Measurements from ENCODE around the gene AMN. TPM values are rescaled to one million over a fixed set of nuclear protein-coding genes. Genes with fewer than 3 reads are reported as not detected.

AMN gene
- total RNA-seq, 3 donors from 2014 or later: 128 to 486 (median 198) TPM

DNA sequence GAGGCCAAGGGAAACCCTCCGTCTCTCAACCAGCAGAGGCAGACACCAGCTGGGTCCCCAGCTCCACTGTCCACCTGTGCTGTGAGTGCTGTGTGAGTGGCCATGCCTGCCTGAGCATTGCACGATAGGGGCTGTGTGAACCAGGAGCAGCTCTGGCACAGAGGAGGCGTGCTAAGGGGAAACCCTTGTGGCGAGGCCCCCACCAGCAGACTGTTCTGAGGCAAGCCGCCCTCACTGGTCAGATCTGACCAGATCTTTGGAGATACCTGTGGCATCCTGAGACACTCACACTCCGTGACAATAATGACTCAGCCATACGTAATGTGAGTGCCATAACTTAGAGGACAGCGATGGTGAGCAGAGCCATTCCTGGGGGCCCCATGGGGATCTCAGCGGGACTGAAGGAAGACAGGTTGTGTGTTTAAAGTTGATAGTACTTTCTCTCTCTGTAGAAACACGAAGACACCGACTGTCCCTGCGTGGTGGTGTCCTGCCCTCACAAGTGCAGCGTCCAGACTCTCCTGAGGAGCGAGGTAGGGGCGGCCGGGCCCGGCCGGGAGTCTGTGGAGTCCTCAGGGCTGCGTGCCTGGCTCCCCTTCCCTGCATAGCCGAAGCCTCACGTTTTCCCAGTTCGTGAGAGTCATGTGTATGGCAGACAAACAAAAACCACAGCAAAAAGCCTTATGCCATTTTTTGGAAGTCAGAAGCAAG is 36.6 kb upstream of the AMN start:
- H3K4me3 ChIP-seq: no peak overlapping the region
- intact Hi-C loops (cut with DNase I, micrococcal nuclease): no loop called here
- TF ChIP-seq, protein P1, sequence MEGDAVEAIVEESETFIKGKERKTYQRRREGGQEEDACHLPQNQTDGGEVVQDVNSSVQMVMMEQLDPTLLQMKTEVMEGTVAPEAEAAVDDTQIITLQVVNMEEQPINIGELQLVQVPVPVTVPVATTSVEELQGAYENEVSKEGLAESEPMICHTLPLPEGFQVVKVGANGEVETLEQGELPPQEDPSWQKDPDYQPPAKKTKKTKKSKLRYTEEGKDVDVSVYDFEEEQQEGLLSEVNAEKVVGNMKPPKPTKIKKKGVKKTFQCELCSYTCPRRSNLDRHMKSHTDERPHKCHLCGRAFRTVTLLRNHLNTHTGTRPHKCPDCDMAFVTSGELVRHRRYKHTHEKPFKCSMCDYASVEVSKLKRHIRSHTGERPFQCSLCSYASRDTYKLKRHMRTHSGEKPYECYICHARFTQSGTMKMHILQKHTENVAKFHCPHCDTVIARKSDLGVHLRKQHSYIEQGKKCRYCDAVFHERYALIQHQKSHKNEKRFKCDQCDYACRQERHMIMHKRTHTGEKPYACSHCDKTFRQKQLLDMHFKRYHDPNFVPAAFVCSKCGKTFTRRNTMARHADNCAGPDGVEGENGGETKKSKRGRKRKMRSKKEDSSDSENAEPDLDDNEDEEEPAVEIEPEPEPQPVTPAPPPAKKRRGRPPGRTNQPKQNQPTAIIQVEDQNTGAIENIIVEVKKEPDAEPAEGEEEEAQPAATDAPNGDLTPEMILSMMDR (IDR thresholded peaks at IDR 0.05): no peak
- DNase-seq (no peak), ATAC-seq (no peak)
- H3K36me3 ChIP-seq (ENCODE audit: low read depth): no peaks in the 10 kb centered on the region
- H3K9me3 ChIP-seq: no peaks in the 10 kb centered on the region
- H3K4me1 ChIP-seq (ENCODE audit: low read depth): no peaks in the 10 kb centered on the region

DNA sequence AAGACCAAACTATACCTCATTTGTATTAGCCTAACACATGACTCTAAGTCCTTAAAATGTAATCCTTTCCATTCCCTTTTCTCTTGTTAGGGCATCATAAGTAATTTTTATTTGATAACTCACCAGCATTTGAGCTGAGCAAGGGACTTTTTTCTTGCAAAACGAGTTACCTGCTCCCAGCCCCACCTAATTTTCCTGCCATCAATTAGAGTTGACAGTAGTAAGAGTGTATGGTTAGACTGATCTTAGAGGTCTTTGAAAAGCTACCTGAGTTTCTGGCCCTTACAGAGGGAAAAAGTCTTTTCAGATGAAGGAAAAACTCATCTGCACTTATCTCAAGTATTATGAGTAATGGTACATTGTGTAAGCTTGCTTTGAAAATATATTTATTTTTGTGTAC is 33.7 kb upstream of the AMN start:
- no peaks in the 10 kb centered on the region for H3K9me3 ChIP-seq
- H3K4me1 ChIP-seq (ENCODE audit: low read depth): no peaks in the 10 kb centered on the region
- no peak overlapping the region for H3K4me3 ChIP-seq
- no peak for DNase-seq
- no peak for ATAC-seq
- intact Hi-C loops (cut with DNase I, micrococcal nuclease): no loop called here
- TF ChIP-seq, protein P1 (IDR thresholded peaks at IDR 0.05): no peak
- H3K36me3 ChIP-seq (ENCODE audit: low read depth): no peaks in the 10 kb centered on the region

DNA sequence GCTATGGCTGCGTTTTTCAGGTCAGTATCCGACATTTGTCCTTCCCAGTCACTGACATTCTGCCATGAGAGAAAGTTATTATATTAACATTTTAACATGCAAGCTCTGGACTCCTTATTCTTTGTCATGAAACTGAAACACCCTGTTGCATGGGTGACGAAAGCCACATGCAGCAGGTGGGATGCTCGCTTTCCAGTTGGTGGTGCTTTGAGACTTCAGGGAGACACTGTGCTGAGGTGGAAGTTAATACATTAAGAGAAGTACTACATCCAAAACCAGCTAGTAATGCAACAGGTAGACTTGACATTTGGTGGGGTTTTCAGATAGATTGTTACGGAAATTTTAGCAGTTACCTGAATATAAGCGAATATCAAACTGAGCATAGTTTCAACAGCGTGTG is 32.8 kb upstream of the AMN start:
- DNase-seq: no peak
- TF ChIP-seq, protein P1 (IDR thresholded peaks at IDR 0.05): no peak
- H3K4me3 ChIP-seq: no peak overlapping the region
- H3K4me1 ChIP-seq (ENCODE audit: low read depth): no peaks in the 10 kb centered on the region
- H3K9me3 ChIP-seq: no peaks in the 10 kb centered on the region
- H3K36me3 ChIP-seq (ENCODE audit: low read depth): no peaks in the 10 kb centered on the region
- intact Hi-C loops (cut with DNase I, micrococcal nuclease): no loop called here
- ATAC-seq: no peak

DNA sequence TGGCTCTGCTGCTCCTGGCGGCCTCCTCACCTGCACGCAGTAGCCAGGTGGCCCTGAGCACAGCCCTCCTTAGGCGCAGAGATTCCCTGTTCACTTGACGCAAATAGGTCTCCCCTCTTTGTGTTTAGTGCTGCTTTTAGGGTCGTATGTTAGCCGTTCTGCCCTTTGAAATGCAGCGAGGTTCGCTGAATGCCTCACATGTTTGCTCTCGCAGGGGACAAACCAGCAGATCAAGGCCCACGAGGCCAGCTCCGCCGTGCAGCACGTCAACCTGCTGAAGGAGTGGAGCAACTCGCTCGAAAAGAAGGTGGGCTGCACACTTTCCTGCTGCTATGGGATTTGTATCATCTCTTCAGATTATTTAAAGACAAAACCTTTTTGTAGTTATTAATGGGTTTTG is 31.4 kb upstream of the AMN start:
- DNase-seq (no peak), ATAC-seq (no peak)
- intact Hi-C loops (cut with DNase I, micrococcal nuclease): no loop called here
- no peaks in the 10 kb centered on the region for H3K9me3 ChIP-seq
- TF ChIP-seq, protein P1 (IDR thresholded peaks at IDR 0.05): no peak
- H3K36me3 ChIP-seq (ENCODE audit: low read depth): no peaks in the 10 kb centered on the region
- no peak overlapping the region for H3K4me3 ChIP-seq
- H3K4me1 ChIP-seq (ENCODE audit: low read depth): no peaks in the 10 kb centered on the region

DNA sequence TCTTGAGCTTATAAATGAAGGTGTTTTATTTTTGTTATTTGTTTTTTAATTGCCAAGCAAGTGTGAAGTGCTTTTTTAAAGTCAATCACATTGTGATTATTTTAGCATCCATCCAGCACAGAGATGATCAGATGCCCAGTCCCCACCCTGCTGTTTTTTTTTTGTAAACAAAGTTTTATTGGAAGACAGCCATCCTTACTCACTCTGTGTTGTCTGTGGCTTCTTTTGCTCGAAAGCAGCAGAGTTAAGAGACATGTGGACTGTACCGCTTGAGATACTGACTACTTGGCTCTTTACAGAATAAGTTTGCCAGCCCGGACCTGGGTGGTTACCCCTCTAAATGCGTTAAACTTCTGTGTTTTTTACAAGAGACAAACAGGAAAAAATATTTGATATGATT is 30.9 kb upstream of the AMN start:
- no peak for ATAC-seq

More for the DNA sequence above, 30.9 kb upstream of the AMN start:
- intact Hi-C loops (cut with DNase I, micrococcal nuclease): no loop called here
- H3K36me3 ChIP-seq (ENCODE audit: low read depth): no peaks in the 10 kb centered on the region
- H3K4me1 ChIP-seq (ENCODE audit: low read depth): no peaks in the 10 kb centered on the region
- no peak for DNase-seq
- H3K9me3 ChIP-seq: no peaks in the 10 kb centered on the region
- no peak overlapping the region for H3K4me3 ChIP-seq
- TF ChIP-seq, protein P1 (IDR thresholded peaks at IDR 0.05): no peak
